GM19324 (cell line): ENCODE data around the gene TARS2.
A peak's percentile ranks its signal among the peaks of the same experiment; 100 is the strongest.

ENCODE experiments used
- ATAC-seq: cut with Tn5 transposase; IDR thresholded peaks from one replicate; pipeline ENCODE4 v1.9.1; 2021; ENCODE audit warnings: mild to moderate bottlenecking, moderate library complexity; ENCODE audit not compliant: unreplicated experiment, low FRiP score

Gene TARS2, protein sequence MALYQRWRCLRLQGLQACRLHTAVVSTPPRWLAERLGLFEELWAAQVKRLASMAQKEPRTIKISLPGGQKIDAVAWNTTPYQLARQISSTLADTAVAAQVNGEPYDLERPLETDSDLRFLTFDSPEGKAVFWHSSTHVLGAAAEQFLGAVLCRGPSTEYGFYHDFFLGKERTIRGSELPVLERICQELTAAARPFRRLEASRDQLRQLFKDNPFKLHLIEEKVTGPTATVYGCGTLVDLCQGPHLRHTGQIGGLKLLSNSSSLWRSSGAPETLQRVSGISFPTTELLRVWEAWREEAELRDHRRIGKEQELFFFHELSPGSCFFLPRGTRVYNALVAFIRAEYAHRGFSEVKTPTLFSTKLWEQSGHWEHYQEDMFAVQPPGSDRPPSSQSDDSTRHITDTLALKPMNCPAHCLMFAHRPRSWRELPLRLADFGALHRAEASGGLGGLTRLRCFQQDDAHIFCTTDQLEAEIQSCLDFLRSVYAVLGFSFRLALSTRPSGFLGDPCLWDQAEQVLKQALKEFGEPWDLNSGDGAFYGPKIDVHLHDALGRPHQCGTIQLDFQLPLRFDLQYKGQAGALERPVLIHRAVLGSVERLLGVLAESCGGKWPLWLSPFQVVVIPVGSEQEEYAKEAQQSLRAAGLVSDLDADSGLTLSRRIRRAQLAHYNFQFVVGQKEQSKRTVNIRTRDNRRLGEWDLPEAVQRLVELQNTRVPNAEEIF

DNA sequence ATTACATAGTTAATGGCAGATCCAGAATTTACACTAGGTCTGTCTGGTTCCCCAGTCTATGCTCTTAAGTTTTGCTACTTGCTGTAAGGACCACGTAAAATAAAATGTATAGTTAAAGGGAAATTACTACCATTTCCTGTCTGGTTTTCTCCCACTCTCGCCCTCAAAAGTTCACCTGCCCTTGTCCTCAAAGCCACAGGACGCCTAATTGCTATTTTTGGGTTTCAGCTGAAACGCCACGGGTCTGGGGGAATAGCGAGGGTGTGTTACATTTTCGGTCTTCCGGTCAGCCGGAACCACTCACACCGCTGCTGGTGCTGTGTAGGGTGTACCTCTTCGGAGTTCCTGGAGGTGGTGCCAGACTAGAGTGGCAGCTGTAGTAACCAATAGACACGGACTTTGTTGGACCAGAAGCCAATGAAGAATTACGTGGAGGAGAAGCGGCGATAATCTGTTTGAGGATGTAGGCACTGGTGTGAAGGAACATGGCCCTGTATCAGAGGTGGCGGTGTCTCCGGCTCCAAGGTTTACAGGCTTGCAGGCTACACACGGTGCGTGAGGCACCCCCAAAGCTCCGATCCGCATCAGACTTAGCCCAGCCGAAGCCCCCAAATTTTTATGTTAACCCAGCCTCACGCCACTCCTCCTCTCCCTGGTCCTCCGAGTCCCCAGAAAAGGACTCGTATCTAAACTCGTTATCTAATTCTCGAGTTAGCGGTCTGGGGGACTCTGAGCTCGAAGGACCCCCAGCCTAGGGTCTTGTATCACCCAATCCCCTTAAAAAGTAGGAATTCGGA is at the start of gene TARS2:
TARS2 (plus strand) TSS at position 454 of the 797 bp plus-strand sequence; CDS start at position 486, 32 bp downstream.
- peak; percentile 97 for ATAC-seq

- no peak for ATAC-seq
Observed at GRCh38 chr1:150441121-150441520, 46.1 kb upstream of the TARS2 start.

DNA sequence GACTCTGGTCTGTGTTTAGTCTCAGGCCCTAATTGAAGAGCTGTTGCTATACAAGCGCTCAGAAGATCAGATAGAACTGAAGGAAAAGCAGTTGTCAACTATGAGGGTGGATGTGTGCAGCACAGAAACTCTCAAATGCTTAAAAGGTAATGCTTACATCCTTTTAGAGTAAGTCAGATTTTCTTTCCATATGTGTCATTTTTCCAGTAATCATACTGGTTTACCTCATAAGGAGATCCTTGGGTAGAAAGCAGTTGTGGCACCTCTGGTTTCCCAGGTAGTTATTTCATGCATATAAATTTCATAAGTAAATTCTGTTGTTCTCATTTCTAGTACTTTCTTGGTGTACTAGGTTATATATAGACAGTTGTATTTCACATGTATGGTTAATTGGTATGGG is 43.0 kb upstream of the TARS2 start:
- no peak for ATAC-seq

DNA sequence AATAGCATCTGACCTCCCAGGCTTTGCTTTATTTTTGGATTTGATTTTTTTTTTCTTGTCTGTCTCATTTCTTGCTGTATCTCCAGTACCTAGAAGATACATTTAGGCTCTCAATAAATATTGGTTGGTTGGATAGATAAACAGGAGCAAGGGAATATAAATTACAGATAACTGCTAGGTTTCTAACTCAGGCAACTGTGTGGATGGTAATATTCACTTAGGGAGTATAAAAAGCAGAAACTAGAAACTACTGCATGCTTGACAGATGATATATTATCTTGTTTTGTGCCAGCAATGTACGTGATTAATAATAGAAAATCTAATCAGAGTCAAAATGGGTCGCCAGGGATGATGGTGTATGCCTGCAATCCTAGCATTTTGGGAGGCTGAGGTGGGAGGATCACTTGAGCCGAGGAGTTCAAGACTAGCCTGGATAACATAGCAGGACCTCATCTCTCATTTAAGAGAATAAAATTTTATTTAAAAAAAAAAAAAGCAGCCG is 31.0 kb upstream of the TARS2 start:
- no peak for ATAC-seq

- ATAC-seq: no peak
Observed at GRCh38 chr1:150464422-150464826, 22.8 kb upstream of the TARS2 start.

GRCh38 chr1:150466964-150467363 is 20.3 kb upstream of the TARS2 start:
- no peak for ATAC-seq

DNA sequence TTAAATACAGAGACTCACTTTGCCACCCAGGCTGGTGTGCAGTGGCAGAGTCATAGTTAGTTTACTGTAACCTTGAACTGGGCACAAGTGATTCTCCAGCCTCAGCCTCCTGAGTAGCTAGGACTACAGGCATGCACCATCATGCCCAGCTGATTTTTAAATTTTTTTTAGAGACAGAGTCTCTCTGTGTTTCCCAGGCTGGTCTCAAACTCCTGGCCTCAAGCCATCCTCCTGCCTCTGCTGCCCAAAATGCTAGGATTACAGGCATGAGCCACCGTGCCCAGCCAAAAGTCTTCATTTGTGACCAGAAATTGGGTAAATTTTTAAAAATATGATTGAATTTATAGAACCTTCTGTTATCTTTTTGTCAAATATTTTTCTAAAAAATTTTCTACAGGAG is 17.9 kb upstream of the TARS2 start:
- ATAC-seq: no peak

DNA sequence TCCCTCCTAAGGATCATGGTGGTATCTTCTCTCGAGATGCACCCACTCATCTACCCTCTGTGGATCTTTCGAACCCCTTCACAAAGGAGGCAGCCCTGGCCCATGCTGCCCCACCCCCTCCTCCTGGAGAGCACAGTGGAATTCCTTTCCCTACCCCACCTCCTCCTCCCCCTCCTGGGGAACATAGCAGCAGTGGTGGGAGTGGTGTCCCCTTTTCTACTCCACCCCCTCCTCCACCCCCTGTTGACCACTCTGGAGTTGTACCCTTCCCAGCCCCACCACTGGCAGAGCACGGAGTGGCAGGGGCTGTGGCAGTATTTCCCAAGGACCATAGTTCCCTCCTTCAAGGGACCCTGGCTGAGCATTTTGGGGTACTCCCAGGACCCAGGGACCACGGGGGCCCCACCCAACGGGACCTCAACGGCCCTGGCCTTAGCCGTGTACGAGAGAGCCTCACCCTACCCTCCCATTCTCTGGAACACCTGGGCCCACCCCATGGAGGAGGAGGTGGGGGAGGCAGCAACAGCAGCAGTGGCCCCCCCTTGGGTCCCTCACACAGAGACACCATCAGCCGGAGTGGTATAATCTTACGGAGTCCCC is 14.5 kb upstream of the TARS2 start:
- no peak for ATAC-seq

DNA sequence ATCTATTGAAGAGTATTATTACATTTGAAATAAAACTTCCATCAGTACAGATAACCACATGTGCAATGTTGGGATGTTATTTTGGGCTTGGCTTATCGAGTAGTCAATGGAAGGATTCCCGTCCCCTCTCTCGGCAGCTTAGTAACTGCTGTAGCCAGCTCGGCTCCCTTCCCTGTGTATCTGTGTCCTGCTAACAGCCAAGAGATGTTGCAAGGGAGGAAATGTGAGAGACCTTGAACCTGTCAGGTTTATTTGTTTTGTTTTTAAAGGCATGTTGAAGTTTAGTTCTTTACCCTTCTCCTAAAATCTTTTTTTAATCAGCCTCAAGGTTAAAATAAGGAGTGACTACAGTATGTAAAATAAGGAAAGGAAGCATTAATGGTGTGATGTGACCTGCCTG is 13.6 kb upstream of the TARS2 start:
- no peak for ATAC-seq

GRCh38 chr1:150474869-150475268 is 12.3 kb upstream of the TARS2 start:
- ATAC-seq: no peak

DNA sequence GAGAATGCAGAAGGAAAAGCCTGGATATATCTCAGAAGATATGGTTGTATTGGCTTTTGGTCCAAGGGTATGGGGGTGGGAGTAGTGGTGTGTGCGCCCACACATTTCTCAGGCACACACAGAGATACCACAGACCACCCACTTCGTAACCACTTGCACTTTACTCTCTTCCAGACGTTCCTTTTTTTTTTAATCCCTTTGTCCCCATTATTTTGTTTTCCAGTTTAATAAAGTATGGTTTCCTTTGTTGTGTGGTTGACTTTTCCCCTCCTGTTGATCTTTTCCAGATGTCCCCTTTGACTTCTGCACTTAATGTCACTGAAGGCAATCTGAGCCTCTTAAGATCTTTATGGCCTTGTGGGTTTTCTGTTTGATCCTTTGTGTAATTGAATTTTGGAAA is 10.5 kb upstream of the TARS2 start:
- ATAC-seq: no peak

- ATAC-seq: no peak
Observed at GRCh38 chr1:150477320-150477719, 9.9 kb upstream of the TARS2 start.

- no peak for ATAC-seq
Observed at GRCh38 chr1:150477733-150478132, 9.5 kb upstream of the TARS2 start.

DNA sequence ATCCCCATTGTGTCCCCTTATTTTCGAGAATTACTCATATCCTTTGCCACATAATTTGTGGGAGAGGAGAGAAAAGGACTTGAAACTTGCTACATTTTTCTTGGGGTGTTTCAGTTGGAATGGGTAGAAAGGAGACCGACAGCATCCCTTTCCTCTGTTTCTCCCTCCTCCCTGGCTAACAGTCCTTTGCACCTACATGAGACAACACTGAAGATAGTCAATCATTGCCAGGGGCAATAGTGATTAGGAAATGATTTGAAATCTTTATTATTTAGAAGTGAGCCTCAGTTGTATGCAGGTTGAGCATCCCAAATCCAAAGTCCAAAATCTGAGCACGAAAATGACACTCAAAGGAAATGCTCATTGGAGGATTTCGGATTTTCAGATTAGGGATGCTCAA is 7.8 kb upstream of the TARS2 start:
- no peak for ATAC-seq

DNA sequence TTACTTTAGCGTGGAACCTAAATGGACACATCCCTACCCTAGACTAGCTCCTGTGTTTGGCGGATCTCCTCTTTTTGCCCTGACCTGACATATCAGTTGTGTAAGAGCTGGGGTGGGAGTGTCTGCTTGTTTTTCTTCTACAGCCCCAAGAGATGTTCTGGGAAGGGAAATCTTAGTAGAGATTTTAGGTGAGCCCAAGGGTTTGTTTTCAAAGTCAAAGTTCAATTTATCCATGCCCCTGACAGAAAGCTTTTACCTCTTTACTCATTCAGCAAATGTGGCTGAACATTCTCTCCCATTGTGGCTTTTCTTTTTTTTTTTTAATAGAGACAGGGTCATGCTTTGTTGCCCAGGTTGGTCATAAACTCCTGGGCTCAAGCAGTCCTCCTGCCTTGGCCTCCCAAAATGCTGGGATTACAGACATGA is 7.3 kb upstream of the TARS2 start:
- ATAC-seq: no peak

- no peak for ATAC-seq
Observed at GRCh38 chr1:150484431-150484830, 2.8 kb upstream of the TARS2 start.

- no peak for ATAC-seq
Observed at GRCh38 chr1:150484861-150485260, 2.4 kb upstream of the TARS2 start.

GRCh38 chr1:150487763-150488115 is 520 bp downstream of the TARS2 start:
- no peak for ATAC-seq

DNA sequence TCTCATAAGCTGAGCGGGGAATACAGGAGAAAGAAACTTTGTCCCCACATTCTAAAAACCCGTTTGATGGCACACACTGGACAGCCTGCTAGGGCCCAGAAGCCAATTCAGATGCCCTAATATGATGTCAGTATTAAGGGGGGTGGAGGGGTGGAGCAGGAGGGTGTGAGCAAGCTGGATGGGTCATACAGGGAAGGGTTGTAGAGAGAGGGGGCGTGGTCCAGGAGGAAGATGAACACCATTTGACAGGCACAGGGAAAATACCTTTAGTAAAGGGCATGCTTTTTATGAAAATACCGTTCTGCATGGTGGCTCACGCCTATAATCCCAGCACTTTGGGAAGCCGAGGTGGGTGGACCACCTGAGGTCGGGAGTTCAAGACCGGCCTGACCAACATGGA is 6.0 kb downstream of the TARS2 start:
- no peak for ATAC-seq

- no peak for ATAC-seq
Observed at GRCh38 chr1:150498342-150498741, 11.1 kb downstream of the TARS2 start.

DNA sequence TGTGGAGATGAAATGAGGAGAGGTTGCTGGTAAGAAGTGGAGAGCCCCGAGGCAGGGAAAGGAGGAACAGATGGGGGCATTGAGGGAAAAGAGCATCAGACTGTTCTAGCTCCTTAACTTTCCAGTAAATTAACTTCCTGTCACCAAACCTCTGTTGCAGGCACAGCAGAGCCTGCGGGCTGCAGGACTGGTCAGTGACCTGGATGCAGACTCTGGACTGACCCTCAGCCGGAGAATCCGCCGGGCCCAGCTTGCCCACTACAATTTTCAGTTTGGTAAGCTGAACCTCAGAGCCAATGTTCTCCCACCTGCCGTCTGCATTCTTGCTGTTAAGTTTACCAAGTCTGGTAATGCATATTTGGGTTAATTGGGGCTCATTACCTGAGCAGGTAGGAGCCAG is 18.2 kb downstream of the TARS2 start:
- ATAC-seq: no peak
